Neutrophil (primary cell): ENCODE data around the gene MRPL43.

Experiments
- H3K27ac ChIP-seq: fragments of 200-600 bp; sonication (generic); 2 replicates; pipeline ENCODE4 v1.5.1; 2016; ENCODE audit warnings: mild to moderate bottlenecking, moderate library complexity
- H3K27me3 ChIP-seq: fragments of 200-600 bp; sonication (generic); 2 replicates; pipeline ENCODE4 v1.6.0; 2016; ENCODE audit warnings: mild to moderate bottlenecking
- H3K36me3 ChIP-seq: fragments of 200-600 bp; sonication (generic); 2 replicates; pipeline ENCODE4 v1.5.1; 2017
- H3K4me1 ChIP-seq, 2 experiments: fragments of 200-600 bp in 1 of 2; sonication (generic) in 1 of 2; 1 replicate in 1 of 2; 2 replicates in 1 of 2; pipeline versions ENCODE4 v1.5.1 to v1.6.1; 2013 to 2016; ENCODE audit warnings: low read depth in 1 of 2, low read length in 1 of 2, mild to moderate bottlenecking in 1 of 2, moderate library complexity in 1 of 2; ENCODE audit not compliant: control insufficient read depth in 1 of 2, insufficient read depth in 1 of 2
- H3K4me3 ChIP-seq, 2 experiments: fragments of 200-600 bp in 1 of 2; sonication (generic) in 1 of 2; 1 replicate in 1 of 2; 2 replicates in 1 of 2; pipeline ENCODE4 v1.5.1; 2013 to 2016; ENCODE audit warnings: low read depth in 1 of 2, low read length in 1 of 2, mild to moderate bottlenecking in 1 of 2, moderate library complexity in 1 of 2
- H3K9me3 ChIP-seq: fragments of 200-600 bp; sonication (generic); 2 replicates; pipeline ENCODE4 v1.5.1; 2016
- TF ChIP-seq, protein P1 (sequence below): fragments of 200-600 bp; sonication (generic); IDR thresholded peaks from 2 replicates; pipeline ENCODE4 v1.5.1; 2016; ENCODE audit warnings: antibody characterized with exemption

MRPL43 gene

DNA sequence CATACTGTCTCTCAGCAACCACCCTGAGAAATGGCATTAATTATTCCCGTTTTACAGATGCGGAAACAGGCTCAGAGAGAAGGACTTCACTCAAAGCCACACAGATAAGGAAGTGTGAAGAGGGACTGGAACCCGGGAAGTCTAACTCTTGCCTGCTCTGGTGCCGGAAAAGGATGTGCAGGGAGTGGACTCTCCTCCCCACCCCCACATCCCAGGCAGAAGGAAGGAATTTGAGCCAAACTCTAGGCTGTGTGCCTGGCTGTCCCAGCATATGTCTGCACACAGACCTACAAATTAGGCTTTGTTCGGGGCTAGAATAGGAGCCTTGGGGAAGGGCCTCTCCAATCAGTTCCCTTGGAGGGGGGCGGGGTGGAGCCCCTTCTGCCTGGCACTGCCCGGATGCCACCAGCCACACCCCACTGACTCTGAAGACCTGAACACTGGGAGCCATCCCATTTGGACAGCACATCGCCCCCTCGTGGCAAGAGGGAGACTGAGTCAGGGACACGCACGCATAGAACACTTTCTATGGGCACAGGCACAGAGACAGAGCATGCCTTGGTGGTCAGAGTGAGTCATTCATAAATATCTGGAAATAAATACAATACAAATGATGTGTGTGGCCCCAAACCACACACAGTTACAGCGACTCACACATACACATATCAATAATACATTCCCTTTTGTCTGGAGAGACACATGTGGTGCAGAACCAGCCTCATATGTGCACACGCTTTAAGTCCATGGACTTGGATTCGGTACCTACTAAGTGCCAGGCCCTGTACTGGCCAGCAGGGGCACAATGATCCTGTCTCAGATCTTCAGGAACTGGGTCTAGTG, 25.4 kb upstream of the MRPL43 start:
- Histone ChIP-seq H3K36me3 (no peaks in the 10 kb centered on the region), H3K4me3 (no peak overlapping the region), H3K27ac (no peak overlapping the region), H3K27me3 (peaks cover 29% of the 10 kb centered on the region), H3K4me1 (no peaks in the 10 kb centered on the region), H3K9me3 (no peaks in the 10 kb centered on the region)
- TF ChIP-seq, protein P1, sequence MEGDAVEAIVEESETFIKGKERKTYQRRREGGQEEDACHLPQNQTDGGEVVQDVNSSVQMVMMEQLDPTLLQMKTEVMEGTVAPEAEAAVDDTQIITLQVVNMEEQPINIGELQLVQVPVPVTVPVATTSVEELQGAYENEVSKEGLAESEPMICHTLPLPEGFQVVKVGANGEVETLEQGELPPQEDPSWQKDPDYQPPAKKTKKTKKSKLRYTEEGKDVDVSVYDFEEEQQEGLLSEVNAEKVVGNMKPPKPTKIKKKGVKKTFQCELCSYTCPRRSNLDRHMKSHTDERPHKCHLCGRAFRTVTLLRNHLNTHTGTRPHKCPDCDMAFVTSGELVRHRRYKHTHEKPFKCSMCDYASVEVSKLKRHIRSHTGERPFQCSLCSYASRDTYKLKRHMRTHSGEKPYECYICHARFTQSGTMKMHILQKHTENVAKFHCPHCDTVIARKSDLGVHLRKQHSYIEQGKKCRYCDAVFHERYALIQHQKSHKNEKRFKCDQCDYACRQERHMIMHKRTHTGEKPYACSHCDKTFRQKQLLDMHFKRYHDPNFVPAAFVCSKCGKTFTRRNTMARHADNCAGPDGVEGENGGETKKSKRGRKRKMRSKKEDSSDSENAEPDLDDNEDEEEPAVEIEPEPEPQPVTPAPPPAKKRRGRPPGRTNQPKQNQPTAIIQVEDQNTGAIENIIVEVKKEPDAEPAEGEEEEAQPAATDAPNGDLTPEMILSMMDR = no peak

GRCh38 chr10:101011517-101012423, 24.5 kb upstream of the MRPL43 start:
- peaks cover 19% of the 10 kb centered on the region for H3K27me3 ChIP-seq
- no peaks in the 10 kb centered on the region for H3K4me1 ChIP-seq
- H3K9me3 ChIP-seq = no peaks in the 10 kb centered on the region
- TF ChIP-seq, protein P1 = no peak
- H3K27ac ChIP-seq = no peak overlapping the region
- H3K4me3 ChIP-seq = no peak overlapping the region
- H3K36me3 ChIP-seq = peaks cover 3% of the 10 kb centered on the region

- no peak overlapping the region for H3K4me3 ChIP-seq
- H3K9me3 ChIP-seq = no peaks in the 10 kb centered on the region
- TF ChIP-seq, protein P1 = no peak
- peaks cover 12% of the 10 kb centered on the region for H3K36me3 ChIP-seq
- no peak overlapping the region for H3K27ac ChIP-seq
- peaks cover 5% of the 10 kb centered on the region for H3K27me3 ChIP-seq
- no peaks in the 10 kb centered on the region for H3K4me1 ChIP-seq
Measured at GRCh38 chr10:101010329-101010728, 23.0 kb upstream of the MRPL43 start.

DNA sequence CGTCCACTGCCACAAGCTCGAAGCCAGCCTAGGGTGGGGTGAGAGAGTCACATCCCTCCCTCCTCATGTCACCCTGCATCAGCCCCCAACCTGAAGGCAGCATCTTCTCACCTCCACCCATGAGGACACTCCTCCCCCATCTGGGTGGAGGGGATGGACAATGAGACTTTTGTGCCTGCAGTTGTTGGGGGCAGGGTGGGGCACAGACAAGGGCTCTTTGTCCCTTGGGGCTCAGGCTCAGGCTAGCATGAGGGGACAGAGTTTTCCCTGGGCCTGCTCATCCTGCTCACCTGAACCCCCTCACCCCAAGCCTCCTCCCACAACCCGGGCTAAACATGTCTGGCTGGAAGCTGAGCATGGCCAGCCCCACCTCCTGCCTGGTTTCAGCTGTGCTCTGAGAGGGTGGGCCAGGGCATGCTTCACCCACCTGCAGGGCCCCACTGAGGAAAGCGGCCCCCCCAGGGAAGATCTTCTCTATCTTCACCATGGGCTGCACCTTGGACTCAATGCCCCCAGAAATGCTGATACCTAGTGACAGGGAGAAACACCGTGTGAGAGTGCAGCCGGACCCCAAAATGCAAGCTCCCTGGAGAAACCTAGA, 21.6 kb upstream of the MRPL43 start:
- TF ChIP-seq, protein P1 = no peak
- no peaks in the 10 kb centered on the region for H3K9me3 ChIP-seq
- no peak overlapping the region for H3K27ac ChIP-seq
- peaks cover 15% of the 10 kb centered on the region for H3K36me3 ChIP-seq
- peaks cover 5% of the 10 kb centered on the region for H3K27me3 ChIP-seq
- no peaks in the 10 kb centered on the region for H3K4me1 ChIP-seq
- no peak overlapping the region for H3K4me3 ChIP-seq
